IMR-90 (cell line): ENCODE data around the gene FAM174C. TPM values are rescaled to one million over a fixed set of nuclear protein-coding genes. Genes with fewer than 3 reads are reported as not detected.

ENCODE experiments used
- ATAC-seq: fragments of 200-7000 bp; cut with Tn5 transposase; 2 replicates; pipeline ENCODE4 v1.9.1; 2020; ENCODE audit warnings: low read depth, mild to moderate bottlenecking, moderate library complexity
- BruUV-seq: library from RNA; stranded (reverse); fragments of 400-500 nt; replicated peaks from 2 replicates; lab custom pipeline; 2021; lab: Mats Ljungman, UMichigan
- CTCF ChIA-PET: fragments of 300-600 bp; formaldehyde crosslinking; extraction: SDS; loops from one replicate; lab custom pipeline; 2021; ENCODE audit warnings: antibody characterized with exemption; lab: Yijun Ruan, JAX
- POLR2A ChIA-PET: fragments of 300-600 bp; sonication (Branson Sonifier 250); formaldehyde crosslinking; loops from one replicate; lab custom pipeline; 2022; ENCODE audit warnings: antibody characterized with exemption; ENCODE audit not compliant: unreplicated experiment; lab: Charles Lee
- DNase-seq: peaks from one replicate; pipeline ENCODE4 v3.0.0; 2013
- H2AFZ ChIP-seq: replicated peaks from 2 replicates; pipeline ENCODE3; 2013; ENCODE audit warnings: low read length, mild to moderate bottlenecking; ENCODE audit not compliant: poor library complexity
- H2AK5ac ChIP-seq: 2 replicates; pipeline ENCODE4 v1.6.1; 2013; ENCODE audit warnings: low read depth, low read length, inconsistent platforms
- H2AK9ac ChIP-seq: replicated peaks from 2 replicates; pipeline ENCODE3; 2013; ENCODE audit warnings: mild to moderate bottlenecking, low read depth, low read length, moderate library complexity; ENCODE audit not compliant: poor library complexity
- H2BK120ac ChIP-seq: 2 replicates; pipeline ENCODE4 v1.6.1; 2013; ENCODE audit warnings: low read depth, low read length, inconsistent platforms
- H2BK15ac ChIP-seq: 3 replicates; pipeline ENCODE4 v1.6.1; 2013; ENCODE audit warnings: low read depth, low read length, inconsistent platforms
- H2BK20ac ChIP-seq: 2 replicates; pipeline ENCODE4 v1.6.1; 2013; ENCODE audit warnings: low read depth, mild to moderate bottlenecking, inconsistent platforms, low read length, moderate library complexity
- H2BK5ac ChIP-seq: 2 replicates; pipeline ENCODE4 v1.6.1; 2013; ENCODE audit warnings: mild to moderate bottlenecking, low read depth, low read length, inconsistent platforms; ENCODE audit not compliant: poor library complexity, severe bottlenecking
- H3K14ac ChIP-seq: replicated peaks from 2 replicates; pipeline ENCODE4 v1.6.1; 2013; ENCODE audit warnings: low read depth, low read length, inconsistent platforms
- H3K18ac ChIP-seq: 2 replicates; pipeline ENCODE4 v1.6.1; 2013; ENCODE audit warnings: low read depth, low read length, control low read depth
- H3K23ac ChIP-seq: 2 replicates; pipeline ENCODE4 v1.6.1; 2013; ENCODE audit warnings: low read depth, low read length, inconsistent platforms
- H3K27ac ChIP-seq: 2 replicates; pipeline ENCODE4 v1.5.1; 2013; ENCODE audit warnings: mild to moderate bottlenecking, control low read depth, low read length; ENCODE audit not compliant: insufficient read depth
- H3K27me3 ChIP-seq: 2 replicates; pipeline ENCODE4 v1.6.1; 2013; ENCODE audit warnings: low read length; ENCODE audit not compliant: control insufficient read depth, insufficient read depth
- H3K36me3 ChIP-seq: 2 replicates; pipeline ENCODE4 v1.6.1; 2013; ENCODE audit warnings: low read length, mixed read lengths; ENCODE audit not compliant: control insufficient read depth, insufficient read depth
- H3K4ac ChIP-seq: 2 replicates; pipeline ENCODE4 v1.6.1; 2013; ENCODE audit warnings: low read depth, low read length, inconsistent platforms
- H3K4me1 ChIP-seq: 2 replicates; pipeline ENCODE4 v1.6.1; 2013; ENCODE audit warnings: low read length, mixed read lengths; ENCODE audit not compliant: control insufficient read depth, insufficient read depth
- H3K4me2 ChIP-seq: 2 replicates; pipeline ENCODE4 v1.6.1; 2013; ENCODE audit warnings: low read depth, mild to moderate bottlenecking, control low read depth, low read length, moderate library complexity
- H3K4me3 ChIP-seq: 2 replicates; pipeline ENCODE4 v1.5.1; 2013; ENCODE audit warnings: low read depth, mild to moderate bottlenecking, control low read depth, low read length, moderate library complexity; ENCODE audit not compliant: insufficient read depth
- H3K56ac ChIP-seq: 2 replicates; pipeline ENCODE4 v1.6.1; 2013; ENCODE audit warnings: low read length, inconsistent platforms; ENCODE audit not compliant: insufficient read depth; ENCODE audit errors: extremely low read depth
- H3K79me1 ChIP-seq, 2 experiments: 2 replicates each; pipeline ENCODE4 v1.6.1; 2013; ENCODE audit warnings: low read length in 2 of 2, inconsistent platforms in 1 of 2, low read depth in 1 of 2
- H3K9ac ChIP-seq: 2 replicates; pipeline ENCODE4 v1.6.1; 2013; ENCODE audit warnings: low read depth, low read length, control low read depth
- H3K9me1 ChIP-seq: 2 replicates; pipeline ENCODE4 v1.6.1; 2013; ENCODE audit warnings: low read length, inconsistent platforms; ENCODE audit not compliant: insufficient read depth
- H3K9me3 ChIP-seq: 2 replicates; pipeline ENCODE4 v1.6.1; 2013; ENCODE audit warnings: low read length; ENCODE audit not compliant: control insufficient read depth, insufficient read depth
- H4K20me1 ChIP-seq: 2 replicates; pipeline ENCODE4 v1.6.1; 2013; ENCODE audit warnings: low read length, inconsistent platforms; ENCODE audit not compliant: insufficient read depth
- H4K5ac ChIP-seq: 2 replicates; pipeline ENCODE4 v1.6.1; 2013; ENCODE audit warnings: mild to moderate bottlenecking, low read depth, low read length, control low read depth
- H4K8ac ChIP-seq, 2 experiments: 2 replicates each; pipeline ENCODE4 v1.6.1; 2013; ENCODE audit warnings: low read depth in 2 of 2, low read length in 2 of 2, control low read depth in 1 of 2, inconsistent platforms in 1 of 2
- H4K91ac ChIP-seq: 2 replicates; pipeline ENCODE4 v1.6.1; 2013; ENCODE audit warnings: low read depth, low read length, inconsistent platforms; ENCODE audit not compliant: insufficient read depth
- BHLHE40 ChIP-seq: fragments of 150-350 bp; IDR thresholded peaks from 2 replicates; pipeline ENCODE4 v1.6.1; 2016; ENCODE audit warnings: mild to moderate bottlenecking, low read depth, low read length
- CEBPB ChIP-seq: IDR thresholded peaks from 2 replicates; pipeline ENCODE4 v1.6.1; 2012; ENCODE audit warnings: low read depth, low read length, improper control_type of control experiment
- CHD1 ChIP-seq: IDR thresholded peaks from 2 replicates; pipeline ENCODE4 v1.6.1; 2012; ENCODE audit warnings: low read depth, low read length, improper control_type of control experiment
- FOS ChIP-seq: fragments of 150-350 bp; IDR thresholded peaks from 2 replicates; pipeline ENCODE4 v1.6.1; 2016; ENCODE audit warnings: low read depth, low read length
- MAFK ChIP-seq: IDR thresholded peaks from 2 replicates; pipeline ENCODE4 v1.6.1; 2012; ENCODE audit warnings: low read depth, low read length, improper control_type of control experiment
- MAZ ChIP-seq: IDR thresholded peaks from 2 replicates; pipeline ENCODE4 v1.6.1; 2012; ENCODE audit warnings: low read depth, mild to moderate bottlenecking, low read length, improper control_type of control experiment, moderate library complexity, borderline replicate concordance
- MXI1 ChIP-seq: IDR thresholded peaks from 2 replicates; pipeline ENCODE4 v1.6.1; 2012; ENCODE audit warnings: low read depth, mild to moderate bottlenecking, low read length, moderate library complexity, borderline replicate concordance
- NFE2L2 ChIP-seq: fragments of 150-350 bp; IDR thresholded peaks from 2 replicates; pipeline ENCODE4 v1.6.1; 2016; ENCODE audit warnings: low read depth, mild to moderate bottlenecking, low read length
- POLR2A ChIP-seq: IDR thresholded peaks from 2 replicates; pipeline ENCODE4 v1.6.1; 2012; ENCODE audit warnings: mild to moderate bottlenecking, low read depth, low read length
- RAD21 ChIP-seq: IDR thresholded peaks from 2 replicates; pipeline ENCODE4 v1.6.1; 2012; ENCODE audit warnings: low read length, improper control_type of control experiment
- RCOR1 ChIP-seq: IDR thresholded peaks from 2 replicates; pipeline ENCODE4 v1.6.1; 2012; ENCODE audit warnings: mild to moderate bottlenecking, low read length, improper control_type of control experiment; ENCODE audit not compliant: insufficient replicate concordance
- RFX5 ChIP-seq: IDR thresholded peaks from 2 replicates; pipeline ENCODE4 v1.8.0; 2012; ENCODE audit warnings: low read depth, mild to moderate bottlenecking, low read length, moderate library complexity
- SMC3 ChIP-seq: fragments of 150-350 bp; IDR thresholded peaks from 2 replicates; pipeline ENCODE4 v1.6.1; 2016; ENCODE audit warnings: low read depth, mild to moderate bottlenecking, antibody characterized with exemption, low read length, moderate library complexity
- WGBS, 2 experiments: methylation state at CpG; one replicate each; pipeline versions ENCODE4 v1.1.5 to v1.1.7; 2013; ENCODE audit warnings: missing lambda C conversion rate in 2 of 2; ENCODE audit not compliant: insufficient read length in 1 of 2; ENCODE audit errors: extremely low coverage in 2 of 2; 5-methylcytosine and 5-hydroxymethylcytosine counted together
- dilution Hi-C: fragments of 300-500 bp; cut with HindIII; formaldehyde crosslinking; loops from one replicate; pipeline ENCODE4 v1.14.3; 2018; ENCODE audit warnings: low sequenced_read_pairs; ENCODE audit not compliant: unreplicated experiment
- in situ Hi-C: fragments of 300-500 bp; cut with MboI; formaldehyde crosslinking; loops from 3 replicates; pipeline ENCODE4 v1.14.3; 2019; ENCODE audit warnings: low sequenced_read_pairs, inconsistent platforms, mixed read lengths
- intact Hi-C: fragments of 100-400 bp; cut with micrococcal nuclease; formaldehyde crosslinking; loops from 2 replicates; pipeline ENCODE4 v1.10.0; 2022
- polyA plus RNA-seq, 3 experiments: library from polyadenylated mRNA; depleted of rRNA; stranded (reverse); fragments of >200 nt; gene quantifications; 2 replicates each; pipeline ENCODE4 v1.2.3, GENCODE V29; 2012; ENCODE audit warnings: low replicate concordance in 1 of 3
- total RNA-seq: library from RNA; depleted of rRNA; stranded (reverse); fragments of >200 nt; gene quantifications from 2 replicates; pipeline ENCODE4 v1.2.3, GENCODE V29; 2012
- TF ChIP-seq, protein P1 (sequence below): conservative IDR thresholded peaks from 2 replicates; pipeline ENCODE4 v1.5.1; 2012; ENCODE audit warnings: mild to moderate bottlenecking, low read depth, low read length, improper control_type of control experiment
- TF ChIP-seq, protein P2 (sequence below): fragments of 150-350 bp; IDR thresholded peaks from 2 replicates; pipeline ENCODE4 v1.6.1; 2017; ENCODE audit warnings: mild to moderate bottlenecking, antibody characterized with exemption, low read length, low read depth
- TF ChIP-seq, protein P3 (sequence below): fragments of 150-350 bp; IDR thresholded peaks from 2 replicates; pipeline ENCODE4 v1.6.1; 2016; ENCODE audit warnings: low read depth, mild to moderate bottlenecking, low read length, moderate library complexity, borderline replicate concordance

FAM174C gene
- total and polyA plus RNA-seq, 2 of the 4 experiments (the other 2 are of a cell fraction): 7.5 to 61.8 TPM

DNA sequence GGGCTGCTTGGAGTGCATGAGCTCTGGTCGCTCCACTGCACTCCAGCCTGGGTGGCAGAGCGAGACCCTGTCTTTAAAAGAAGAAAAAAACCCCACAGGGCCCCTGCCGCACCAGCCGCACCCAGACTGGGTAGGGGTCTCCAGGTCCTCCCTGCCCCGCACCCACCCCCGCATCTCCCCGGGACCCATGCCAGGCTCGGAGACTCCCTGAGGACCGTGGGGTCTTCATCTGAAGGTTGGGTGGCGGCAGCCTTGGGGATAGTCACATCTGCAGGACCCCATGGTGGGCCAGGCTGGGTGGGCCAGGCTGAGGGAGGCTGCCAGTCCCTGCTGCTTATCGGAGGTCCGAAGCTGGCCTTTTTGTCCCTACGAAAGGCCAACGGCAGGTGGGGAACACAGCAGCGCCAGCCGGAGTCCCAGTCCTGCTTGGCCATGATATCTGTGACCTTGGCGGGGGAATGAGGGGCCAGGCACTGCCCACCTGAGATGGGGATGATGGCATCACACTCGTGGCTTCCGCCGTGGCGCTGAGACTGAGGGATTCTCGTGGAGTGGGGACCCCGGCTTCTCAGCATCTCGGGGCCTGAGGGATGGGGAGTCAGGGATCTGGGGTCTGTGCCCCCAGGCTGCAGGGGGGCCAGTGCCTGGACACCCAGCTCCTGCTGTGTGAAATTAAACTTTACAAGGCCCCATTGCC is 21.4 kb downstream of the FAM174C start:
- no peak for TF ChIP-seq MXI1
- no peak for TF ChIP-seq POLR2A
- no peak for TF ChIP-seq FOS
- TF ChIP-seq, protein P1, sequence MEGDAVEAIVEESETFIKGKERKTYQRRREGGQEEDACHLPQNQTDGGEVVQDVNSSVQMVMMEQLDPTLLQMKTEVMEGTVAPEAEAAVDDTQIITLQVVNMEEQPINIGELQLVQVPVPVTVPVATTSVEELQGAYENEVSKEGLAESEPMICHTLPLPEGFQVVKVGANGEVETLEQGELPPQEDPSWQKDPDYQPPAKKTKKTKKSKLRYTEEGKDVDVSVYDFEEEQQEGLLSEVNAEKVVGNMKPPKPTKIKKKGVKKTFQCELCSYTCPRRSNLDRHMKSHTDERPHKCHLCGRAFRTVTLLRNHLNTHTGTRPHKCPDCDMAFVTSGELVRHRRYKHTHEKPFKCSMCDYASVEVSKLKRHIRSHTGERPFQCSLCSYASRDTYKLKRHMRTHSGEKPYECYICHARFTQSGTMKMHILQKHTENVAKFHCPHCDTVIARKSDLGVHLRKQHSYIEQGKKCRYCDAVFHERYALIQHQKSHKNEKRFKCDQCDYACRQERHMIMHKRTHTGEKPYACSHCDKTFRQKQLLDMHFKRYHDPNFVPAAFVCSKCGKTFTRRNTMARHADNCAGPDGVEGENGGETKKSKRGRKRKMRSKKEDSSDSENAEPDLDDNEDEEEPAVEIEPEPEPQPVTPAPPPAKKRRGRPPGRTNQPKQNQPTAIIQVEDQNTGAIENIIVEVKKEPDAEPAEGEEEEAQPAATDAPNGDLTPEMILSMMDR: no peak
- TF ChIP-seq CHD1: no peak
- TF ChIP-seq, protein P2, sequence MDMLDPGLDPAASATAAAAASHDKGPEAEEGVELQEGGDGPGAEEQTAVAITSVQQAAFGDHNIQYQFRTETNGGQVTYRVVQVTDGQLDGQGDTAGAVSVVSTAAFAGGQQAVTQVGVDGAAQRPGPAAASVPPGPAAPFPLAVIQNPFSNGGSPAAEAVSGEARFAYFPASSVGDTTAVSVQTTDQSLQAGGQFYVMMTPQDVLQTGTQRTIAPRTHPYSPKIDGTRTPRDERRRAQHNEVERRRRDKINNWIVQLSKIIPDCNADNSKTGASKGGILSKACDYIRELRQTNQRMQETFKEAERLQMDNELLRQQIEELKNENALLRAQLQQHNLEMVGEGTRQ: no peak
- no peak for TF ChIP-seq SMC3
- TF ChIP-seq NFE2L2: no peak
- no peak for TF ChIP-seq MAZ
- no peak for TF ChIP-seq MAFK
- no peak for TF ChIP-seq BHLHE40
- TF ChIP-seq RCOR1: no peak
- TF ChIP-seq CEBPB: no peak
- TF ChIP-seq RFX5: no peak
- TF ChIP-seq RAD21: no peak
- TF ChIP-seq, protein P3, sequence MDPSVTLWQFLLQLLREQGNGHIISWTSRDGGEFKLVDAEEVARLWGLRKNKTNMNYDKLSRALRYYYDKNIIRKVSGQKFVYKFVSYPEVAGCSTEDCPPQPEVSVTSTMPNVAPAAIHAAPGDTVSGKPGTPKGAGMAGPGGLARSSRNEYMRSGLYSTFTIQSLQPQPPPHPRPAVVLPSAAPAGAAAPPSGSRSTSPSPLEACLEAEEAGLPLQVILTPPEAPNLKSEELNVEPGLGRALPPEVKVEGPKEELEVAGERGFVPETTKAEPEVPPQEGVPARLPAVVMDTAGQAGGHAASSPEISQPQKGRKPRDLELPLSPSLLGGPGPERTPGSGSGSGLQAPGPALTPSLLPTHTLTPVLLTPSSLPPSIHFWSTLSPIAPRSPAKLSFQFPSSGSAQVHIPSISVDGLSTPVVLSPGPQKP: no peak
- intact Hi-C loops: no loop called here
- ChIA-PET CTCF (no interaction called here), POLR2A (no interaction called here)
- 83% methylated on average over 11 of the region's 24 CpGs; no CpG with 5 or more reads in 1 of the 2 experiments for WGBS, 2 experiments
- Histone ChIP-seq H2AK9ac (no peak overlapping the region), H2BK15ac (no peak overlapping the region), H3K9me3 (no peaks in the 10 kb centered on the region), H2BK5ac (no peak overlapping the region), H3K56ac (no peak overlapping the region), H4K8ac (no peak overlapping the region), H2AFZ (no peak overlapping the region), H3K23ac (no peak overlapping the region), H2BK20ac (no peak overlapping the region), H3K4me3 (no peak overlapping the region), H3K4ac (no peak overlapping the region), H3K4me2 (no peak overlapping the region), H2BK120ac (no peak overlapping the region), H3K79me1 (no peaks in the 10 kb centered on the region), H4K20me1 (no peaks in the 10 kb centered on the region), H2AK5ac (no peak overlapping the region), H4K5ac (no peak overlapping the region), H3K14ac (no peak overlapping the region), H3K9ac (no peak overlapping the region), H3K27ac (no peak overlapping the region), H3K36me3 (no peaks in the 10 kb centered on the region), H3K9me1 (no peaks in the 10 kb centered on the region), H3K18ac (no peak overlapping the region), H3K4me1 (peaks cover 3% of the 10 kb centered on the region; the same call in 1 of the 2 replicates), H4K91ac (no peak overlapping the region), H3K27me3 (peaks cover 14% of the 10 kb centered on the region; the same call in 1 of the 2 replicates)
- dilution Hi-C loops: no loop called here
- in situ Hi-C loops: no loop called here
- DNase-seq (no peak), ATAC-seq (no peak)
- BruUV-seq: no TSS peak
